Pons (tissue), 1 donor: ENCODE results near the gene SINHCAF.

Source experiments
- DNase-seq: peaks from one replicate; pipeline ENCODE4 v3.0.0-alpha.2; 2016; ENCODE audit warnings: low spot score

Gene SINHCAF

GRCh38 chr12:31233061-31233730 lies 92.8 kb downstream of the SINHCAF start:
- DNase-seq = no peak

GRCh38 chr12:31232361-31232965 lies 93.5 kb downstream of the SINHCAF start:
- DNase-seq = no peak

- no peak for DNase-seq
Measured at GRCh38 chr12:31231611-31232360, 94.2 kb downstream of the SINHCAF start.
